Epithelial cell of prostate (primary cell): ENCODE data around the gene PATJ.
"Not testable (repeated sequence)": the region's sequence is repeated elsewhere in the genome, so short reads cannot be mapped to it uniquely, and the experiment has no call there.

Experiments
- DNase-seq: peaks from one replicate; pipeline ENCODE4 v3.0.0-alpha.2; 2011; ENCODE audit warnings: low read depth, low spot score
- H3K27ac ChIP-seq: fragments of 450-650 bp; 2 replicates; pipeline ENCODE4 v1.5.1; 2017; ENCODE audit warnings: mild to moderate bottlenecking

The PATJ gene

DNA sequence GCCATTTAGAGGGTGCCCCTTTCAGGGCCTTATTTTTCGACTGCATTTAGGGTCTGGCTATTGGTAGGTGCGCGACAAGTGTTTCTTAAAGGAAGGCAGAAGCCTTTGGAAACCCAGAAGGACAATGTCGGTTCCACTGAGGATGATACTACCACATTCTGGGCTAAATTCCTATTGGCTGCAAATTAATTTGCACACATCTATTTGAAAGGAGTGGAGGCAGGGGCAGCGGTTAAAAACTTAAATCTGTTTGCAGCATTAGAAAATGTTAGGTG lies 1.1 kb downstream of the PATJ start:
- no peak for DNase-seq
- H3K27ac ChIP-seq = peak overlapping the region; percentile 92

DNA sequence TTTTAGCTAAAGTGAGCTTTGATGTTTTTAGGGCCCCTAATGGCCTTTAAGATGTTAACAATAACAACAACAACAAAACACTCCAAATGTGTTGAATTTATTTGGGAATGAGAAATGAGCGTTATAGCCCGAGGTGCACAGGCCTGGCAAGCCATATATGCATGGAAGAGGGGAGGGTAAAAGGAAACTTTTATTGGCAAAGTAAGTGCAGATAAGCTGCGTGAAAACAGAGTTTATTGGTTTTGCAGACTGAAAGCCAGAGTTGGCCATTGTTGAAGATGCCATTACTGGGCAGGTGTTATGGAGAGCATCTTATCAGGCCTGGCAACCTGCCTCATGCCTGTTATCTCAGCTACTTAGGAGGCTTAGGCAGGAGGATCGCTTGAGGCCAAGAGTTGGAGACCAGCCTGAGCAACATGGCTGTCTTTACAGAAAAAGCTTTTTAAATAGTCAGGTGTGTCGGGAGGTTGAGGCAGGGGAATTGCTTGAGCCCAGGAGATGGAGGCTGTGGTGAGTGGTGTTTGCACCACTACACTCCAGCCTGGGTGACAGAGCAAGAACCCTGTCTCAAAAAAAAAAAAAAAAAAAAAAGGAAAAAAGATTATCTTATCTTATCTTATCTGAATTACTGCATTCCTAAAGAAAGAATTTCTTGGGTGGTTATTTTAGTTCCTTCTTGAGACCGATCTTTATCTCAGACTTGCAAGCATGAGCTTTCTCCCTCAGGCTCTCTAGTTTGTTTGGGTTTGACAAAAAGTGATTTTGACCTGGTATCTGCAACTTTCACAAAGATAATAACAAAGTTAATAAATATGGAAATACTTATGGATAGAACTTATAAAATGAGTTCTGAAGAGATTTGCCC lies 1.7 kb downstream of the PATJ start:
- H3K27ac ChIP-seq = peak overlapping the region; percentile 92
- no peak for DNase-seq

DNA sequence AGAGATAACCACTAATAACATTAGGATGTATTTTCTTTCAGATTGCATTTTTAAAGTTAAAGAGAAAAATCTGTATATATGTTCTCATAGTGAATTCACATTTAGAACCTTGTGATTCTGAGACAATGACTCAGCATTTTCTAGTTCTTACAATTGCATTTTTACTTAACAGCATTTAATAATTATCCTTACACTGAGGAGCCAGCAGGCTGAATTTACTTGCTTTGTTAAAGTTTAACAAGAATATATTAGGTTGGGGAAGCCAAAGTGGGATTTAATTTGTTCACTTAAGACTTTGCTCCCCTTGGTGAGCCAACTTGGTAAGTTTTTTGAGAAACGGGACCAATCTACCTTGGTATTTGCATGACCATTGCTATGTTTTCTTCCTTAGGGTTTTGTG lies 4.5 kb downstream of the PATJ start:
- H3K27ac ChIP-seq = peak overlapping the region; percentile 18
- DNase-seq = no peak

DNA sequence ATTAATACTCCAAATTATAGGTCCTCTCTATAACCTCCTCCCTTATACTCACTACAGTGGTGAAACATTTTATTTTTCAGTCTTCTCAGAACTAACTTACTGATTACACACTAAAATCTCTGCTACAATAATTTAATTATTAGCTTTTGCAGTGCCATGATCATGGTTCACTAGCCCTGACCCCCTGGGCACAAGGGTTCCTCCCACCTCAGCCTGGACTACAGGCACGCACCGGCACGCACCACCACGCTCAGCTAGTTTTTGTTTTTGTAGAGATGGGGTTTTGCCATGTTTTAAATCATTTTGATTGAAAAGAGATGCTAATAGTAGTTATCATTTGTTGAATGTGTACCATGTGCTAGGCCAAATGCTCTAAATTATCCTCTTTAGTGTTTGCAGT lies 6.3 kb downstream of the PATJ start:
- no peak overlapping the region for H3K27ac ChIP-seq
- no peak for DNase-seq

DNA sequence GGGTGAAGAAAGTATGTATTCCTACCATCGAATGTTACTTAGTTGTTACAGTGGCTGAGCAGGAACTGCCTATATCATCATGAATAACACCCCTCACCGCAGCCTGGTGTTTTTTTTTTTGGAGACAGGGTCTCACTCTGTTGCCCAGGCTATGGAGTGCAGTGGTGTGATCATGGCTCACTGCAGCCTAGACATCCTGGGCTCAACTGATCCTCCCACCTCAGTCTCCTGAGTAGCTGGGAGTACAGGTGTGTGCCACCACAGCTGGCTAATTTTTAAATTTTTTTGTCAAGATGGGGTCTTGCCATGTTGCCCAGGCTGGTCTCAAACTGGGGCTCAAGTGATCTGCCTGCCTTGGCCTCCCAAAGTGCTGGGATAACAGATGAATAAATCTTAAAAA lies 7.3 kb downstream of the PATJ start:
- no peak overlapping the region for H3K27ac ChIP-seq
- DNase-seq = no peak

DNA sequence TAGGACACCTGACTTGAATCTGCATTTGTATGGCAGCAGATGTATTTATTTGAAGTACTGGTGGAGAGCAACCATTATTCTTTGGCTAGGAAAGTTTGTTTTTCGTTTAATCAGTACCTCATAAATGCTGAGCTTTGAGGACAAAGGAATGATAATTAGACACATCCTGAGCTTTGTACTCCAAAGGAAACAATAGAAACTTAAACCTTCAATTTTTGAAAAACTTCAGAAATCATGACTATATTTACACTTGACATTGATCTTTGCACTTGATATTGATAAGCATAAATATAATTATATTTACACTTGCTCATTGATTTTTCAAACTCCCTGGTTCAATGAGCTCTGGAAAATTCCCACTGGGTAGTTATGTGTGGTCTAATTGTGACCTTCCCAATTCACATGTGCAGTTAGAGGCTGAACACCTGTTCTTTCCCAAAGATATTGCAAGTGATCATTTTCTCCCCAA lies 10.7 kb downstream of the PATJ start:
- peak overlapping the region; percentile 85 for H3K27ac ChIP-seq
- no peak for DNase-seq

DNA sequence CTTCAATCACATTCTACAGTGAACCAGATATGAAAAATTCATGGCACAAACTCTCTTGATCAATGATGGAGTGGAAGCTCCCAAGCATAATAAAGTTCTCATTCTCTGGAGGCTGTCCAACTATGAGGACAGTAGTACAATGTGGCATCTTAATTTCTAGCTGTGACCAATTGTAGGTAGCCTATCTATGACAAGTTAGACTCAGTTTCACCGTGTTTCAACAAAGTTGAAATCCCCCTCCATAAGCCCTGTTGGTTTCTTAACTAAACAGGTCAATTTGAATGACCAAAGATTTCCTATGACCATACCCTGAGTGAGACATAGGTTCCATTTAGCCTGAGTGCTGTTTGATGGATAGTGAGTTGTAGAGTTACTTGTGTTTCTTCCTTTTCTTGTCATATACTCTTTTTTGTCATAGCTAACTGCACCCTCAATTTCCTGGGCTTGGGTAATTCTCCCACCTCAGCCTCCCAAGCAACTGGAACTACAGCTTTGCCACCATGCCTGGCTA lies 11.8 kb downstream of the PATJ start:
- no peak for DNase-seq
- peak overlapping the region; percentile 85 for H3K27ac ChIP-seq

DNA sequence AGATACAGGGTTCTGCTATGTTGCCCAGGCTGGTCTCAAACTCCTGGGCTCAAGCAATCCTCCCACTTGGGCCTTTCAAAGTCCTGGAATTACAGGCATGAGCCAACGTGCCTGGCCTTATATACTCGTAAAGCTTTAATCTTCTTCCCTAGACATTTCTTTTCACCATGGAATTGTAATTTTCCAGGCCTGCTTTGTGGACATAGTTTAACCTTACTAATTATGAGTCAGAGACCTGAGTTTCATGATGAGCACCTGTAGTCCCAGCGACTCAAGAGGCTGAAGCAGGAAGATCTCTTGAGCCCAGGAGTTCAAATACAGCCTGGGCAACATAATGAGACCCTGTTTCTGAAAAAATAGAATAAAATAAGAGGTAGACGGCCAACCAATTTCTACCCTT lies 12.3 kb downstream of the PATJ start:
- peak overlapping the region; percentile 85 for H3K27ac ChIP-seq
- peak; percentile 75 for DNase-seq

DNA sequence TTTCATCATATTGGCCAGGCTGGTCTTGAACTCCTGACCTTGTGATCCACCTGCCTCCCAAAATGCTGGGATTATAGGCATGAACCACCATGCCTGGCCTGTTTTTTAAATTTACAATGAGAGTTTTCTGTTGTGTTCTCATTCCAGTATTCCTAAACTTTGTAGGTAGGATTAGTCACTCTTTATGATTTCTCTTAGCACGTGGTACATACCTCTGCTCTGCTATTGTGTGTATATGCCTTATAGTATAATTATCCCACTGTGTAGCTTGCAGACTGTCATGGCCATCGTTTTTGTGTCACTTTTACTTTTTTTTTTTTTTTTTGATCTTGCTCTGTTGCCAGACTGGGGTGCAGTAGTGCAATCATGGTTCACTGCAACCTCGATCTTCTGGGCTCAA lies 14.5 kb downstream of the PATJ start:
- no peak for DNase-seq
- H3K27ac ChIP-seq = no peak overlapping the region

DNA sequence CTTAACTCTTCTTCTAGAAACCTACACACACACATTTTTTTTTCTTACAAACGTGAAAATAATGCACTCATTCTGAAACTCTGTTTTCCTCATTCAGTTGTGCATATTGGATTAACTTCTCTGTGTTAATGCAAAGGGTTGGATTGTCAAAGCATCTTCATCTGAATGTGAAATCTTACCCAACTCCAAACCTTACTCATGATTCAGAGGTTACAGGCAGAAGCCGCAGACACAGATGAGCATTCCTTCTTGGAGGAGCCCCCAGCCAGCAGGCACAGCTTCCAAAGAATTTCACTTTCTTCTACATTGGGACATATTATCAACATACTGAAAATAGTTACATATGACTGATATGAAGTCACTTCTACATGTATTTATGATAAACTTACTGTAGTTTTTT lies 15.7 kb downstream of the PATJ start:
- no peak overlapping the region for H3K27ac ChIP-seq
- no peak for DNase-seq

DNA sequence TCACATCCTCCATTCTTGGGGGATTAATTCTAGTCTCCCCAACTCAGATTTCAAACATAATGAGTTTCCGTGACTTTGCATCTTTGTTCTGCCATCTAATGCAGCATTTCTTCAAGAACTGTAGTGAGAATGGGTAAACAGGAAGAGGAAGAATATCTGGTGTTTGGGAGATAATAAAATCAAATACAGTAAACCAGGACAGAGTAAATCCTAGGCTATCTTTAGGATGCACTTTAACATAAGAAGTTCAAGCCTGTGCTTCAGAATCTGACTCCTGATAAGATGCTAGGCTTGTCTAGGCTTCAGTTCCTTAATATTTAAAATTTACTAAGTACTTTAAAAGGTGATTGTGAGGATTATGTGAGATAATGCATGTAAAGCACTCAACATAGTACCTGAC lies 27.9 kb downstream of the PATJ start:
- no peak for DNase-seq
- H3K27ac ChIP-seq = no peak overlapping the region

DNA sequence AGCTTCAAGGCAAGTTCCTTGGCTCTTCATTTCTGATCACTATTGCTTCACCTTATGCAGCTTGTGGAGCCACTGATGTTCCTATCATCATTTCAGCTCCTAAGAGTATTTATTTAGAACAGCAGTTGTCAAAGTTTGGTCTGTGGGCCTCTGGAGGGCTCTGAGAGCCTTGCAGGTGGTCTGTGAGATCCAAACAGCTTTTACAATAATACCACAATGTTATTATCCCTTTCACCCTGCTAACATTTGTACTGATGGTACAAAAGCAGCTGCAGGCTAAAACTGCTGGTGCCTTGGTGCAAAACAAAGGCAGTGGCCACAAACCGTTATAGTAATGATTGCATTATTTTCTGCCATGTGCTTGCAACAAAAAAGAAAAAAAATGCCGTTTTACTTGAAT lies 33.8 kb downstream of the PATJ start:
- DNase-seq = no peak
- no peak overlapping the region for H3K27ac ChIP-seq

DNA sequence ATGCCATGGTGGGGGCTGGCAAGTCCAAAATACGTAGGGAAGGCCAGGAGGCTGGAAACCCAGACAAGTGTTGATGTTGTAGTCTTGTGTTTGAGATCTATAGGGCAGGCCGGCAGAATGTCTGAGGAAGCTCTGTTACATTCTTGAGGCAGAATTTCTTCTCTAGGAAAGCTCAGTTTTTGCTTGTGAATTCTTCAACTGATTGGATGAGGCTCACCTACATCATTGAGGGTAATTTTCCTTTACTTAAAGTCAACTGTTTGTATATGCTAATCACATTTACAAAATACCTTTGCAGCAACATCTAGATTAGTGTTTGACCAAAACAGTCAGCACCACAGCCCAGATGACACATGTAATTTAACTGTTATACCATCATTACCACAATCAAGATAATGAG lies 37.0 kb downstream of the PATJ start:
- no peak for DNase-seq
- H3K27ac ChIP-seq = no peak overlapping the region

DNA sequence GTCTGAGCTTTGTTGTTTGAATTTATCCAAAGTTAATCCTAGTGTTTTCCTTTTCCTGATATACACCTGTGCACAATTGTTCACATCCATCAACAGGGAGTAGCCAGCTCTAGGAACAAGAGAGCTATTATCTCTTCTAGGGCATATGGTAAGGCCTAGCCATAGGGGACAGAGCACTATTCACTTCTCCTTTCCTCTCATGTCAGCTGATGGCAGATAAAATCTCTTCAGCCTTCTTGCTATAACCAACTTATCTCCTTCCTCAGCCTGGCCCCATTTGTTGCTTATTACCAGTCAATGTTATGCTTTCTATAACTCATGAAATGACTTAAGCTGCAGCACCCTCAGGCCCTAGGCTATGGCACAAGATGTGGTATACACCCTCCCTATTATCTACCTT lies 38.9 kb downstream of the PATJ start:
- no peak for DNase-seq
- H3K27ac ChIP-seq = no peak overlapping the region

DNA sequence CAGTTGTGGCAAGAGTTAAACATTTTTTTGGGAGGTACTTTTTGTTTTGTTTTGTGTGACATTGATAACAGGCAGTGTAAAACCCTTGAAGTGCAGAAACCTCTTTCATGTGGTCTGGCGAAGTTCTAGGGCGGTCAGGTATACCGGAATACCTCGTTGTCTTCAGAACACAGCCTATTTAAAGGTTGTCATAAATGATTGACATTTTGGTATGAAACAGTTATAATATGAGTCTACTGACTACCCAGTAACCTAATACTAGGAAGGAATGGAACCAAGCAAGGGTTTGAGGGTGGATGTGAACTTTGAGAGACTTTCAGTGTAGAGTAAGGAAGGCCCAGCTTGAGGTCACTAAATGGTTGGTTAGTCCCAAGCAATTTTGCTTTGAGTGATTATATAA lies 40.5 kb downstream of the PATJ start:
- no peak overlapping the region for H3K27ac ChIP-seq

DNA sequence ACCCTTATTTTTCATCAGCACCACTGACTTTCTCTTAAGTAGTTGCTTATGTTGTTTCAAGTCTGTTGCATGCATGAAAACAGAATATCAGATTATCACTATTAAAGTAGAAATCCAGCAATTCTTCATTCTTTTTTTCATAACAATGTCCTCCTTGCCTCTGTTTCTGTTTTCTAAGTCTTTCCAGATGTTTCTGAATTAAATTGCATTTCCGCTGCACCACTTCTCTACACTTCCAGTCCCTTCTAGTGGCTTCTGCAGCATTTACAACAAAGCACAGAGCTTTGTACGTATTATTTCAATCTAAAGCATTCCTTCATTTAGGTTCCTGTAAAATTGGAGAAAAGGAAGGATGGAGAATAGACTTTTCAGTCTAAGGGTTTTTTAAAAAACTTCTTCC lies 42.4 kb downstream of the PATJ start:
- DNase-seq = no peak
- H3K27ac ChIP-seq = no peak overlapping the region

More for the DNA sequence above, 40.5 kb downstream of the PATJ start:
- DNase-seq = no peak

DNA sequence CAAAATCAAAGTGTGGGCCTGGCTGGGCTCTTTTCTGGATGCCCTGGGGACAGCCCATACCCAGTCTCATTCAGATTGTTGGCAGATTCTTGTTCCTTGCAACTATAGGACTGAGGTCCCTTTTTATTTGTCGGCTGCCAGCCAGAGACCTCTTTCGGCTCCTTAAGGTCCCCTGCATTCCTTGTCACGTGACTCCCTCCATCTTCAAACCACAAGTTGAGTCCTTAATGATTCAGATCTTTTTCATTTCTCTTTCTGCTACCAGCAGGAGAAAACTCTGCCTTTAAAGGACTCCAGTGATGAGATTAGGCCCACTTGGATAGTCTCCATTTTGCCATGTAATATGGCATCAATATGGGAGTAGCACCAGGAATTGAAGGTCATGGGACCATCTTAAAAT lies 48.6 kb downstream of the PATJ start:
- no peak overlapping the region for H3K27ac ChIP-seq
- DNase-seq = no peak

DNA sequence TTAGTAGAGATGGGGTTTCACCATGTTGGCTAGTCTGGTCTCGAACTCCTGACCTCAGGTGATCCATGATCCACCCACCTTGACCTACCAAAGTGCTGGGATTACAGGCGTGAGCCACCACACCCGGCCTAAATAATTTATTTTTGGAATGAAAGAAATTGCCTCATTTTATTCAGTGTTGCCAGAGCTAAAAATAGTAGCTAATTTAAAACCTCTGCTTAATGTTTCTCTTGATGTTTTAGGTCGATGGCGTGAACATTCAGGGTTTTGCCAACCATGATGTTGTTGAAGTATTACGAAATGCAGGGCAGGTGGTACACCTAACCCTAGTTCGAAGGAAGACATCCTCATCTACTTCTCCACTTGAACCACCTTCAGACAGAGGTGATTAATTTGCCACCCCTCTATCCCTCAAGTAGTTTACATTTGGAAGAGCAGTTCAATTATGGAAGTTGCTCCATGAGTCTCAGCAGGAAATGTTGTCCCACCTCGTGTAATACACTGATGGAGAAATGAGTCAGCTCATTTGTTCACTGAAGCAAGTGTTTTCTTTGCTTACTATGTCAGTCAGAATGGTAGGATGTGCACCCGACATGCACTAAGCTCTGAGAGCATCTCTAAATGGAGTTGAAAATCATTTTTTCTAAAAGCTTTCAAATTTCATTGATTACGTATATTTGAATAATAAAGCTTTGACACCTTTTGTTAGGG lies 54.9 kb downstream of the PATJ start:
- DNase-seq = no peak
- no peak overlapping the region for H3K27ac ChIP-seq

DNA sequence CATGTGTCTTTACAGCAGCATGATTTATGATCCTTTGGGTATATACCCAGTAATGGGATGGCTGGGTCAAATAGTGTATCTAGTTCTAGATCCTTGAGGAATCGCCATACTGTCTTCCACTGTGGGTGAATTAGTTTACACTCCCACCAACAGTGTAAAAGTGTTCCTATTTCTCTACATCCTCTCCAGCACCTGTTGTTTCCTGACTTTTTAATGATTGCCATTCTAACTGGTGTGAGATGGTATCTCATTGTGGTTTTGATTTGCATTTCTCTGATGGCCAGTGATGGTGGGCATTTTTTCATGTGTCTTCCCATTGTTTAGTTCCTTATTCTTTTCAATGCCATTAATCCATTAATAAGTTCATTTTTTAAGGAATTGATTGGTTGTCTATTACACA lies 58.8 kb downstream of the PATJ start:
- H3K27ac ChIP-seq, DNase-seq: not testable (repeated sequence)

DNA sequence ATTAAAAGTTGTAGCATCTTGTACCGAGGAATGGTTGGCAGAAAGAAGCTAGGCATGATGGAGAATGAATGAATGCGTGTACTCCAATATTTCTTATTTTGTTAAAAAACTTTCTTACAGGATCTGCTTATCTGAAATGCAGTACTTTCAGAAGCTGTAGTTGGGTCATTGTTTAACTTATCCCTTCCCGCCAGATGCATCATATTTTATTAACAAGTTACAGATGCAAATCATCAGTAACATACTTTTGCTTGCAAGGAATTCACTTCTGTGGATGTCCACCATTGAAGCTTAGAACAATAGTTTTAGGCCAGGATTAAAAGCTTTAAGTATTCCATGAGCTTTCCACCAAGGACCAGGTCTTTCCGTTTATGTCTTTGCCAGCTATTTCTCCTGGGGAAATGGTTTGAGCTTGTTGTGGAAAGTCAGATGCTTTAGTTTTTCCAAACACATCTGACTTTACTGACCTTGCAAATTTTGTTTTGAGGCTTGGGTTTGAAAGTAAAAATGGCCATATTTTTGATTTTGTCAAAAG lies 65.4 kb downstream of the PATJ start:
- H3K27ac ChIP-seq = no peak overlapping the region
- DNase-seq = no peak

DNA sequence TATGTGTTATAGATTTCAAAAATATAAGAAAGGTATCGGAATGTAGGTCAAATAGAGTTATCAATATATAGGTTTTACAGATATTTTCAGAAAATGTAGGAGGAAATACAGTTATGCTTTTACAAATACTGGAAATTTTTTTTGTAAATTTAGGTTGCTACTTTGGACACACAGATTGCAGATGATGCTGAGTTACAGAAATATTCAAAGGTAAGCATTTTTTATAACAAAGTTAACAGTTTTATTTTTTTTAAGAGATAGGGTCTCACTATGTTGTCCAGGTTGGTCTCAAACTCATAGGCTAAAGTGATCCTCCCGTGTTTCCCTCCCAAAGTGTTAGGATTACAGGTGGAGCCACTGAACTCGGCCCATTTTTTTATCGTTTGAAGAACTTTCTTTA lies 66.0 kb downstream of the PATJ start:
- no peak for DNase-seq
- H3K27ac ChIP-seq = no peak overlapping the region
